Left hindlimb (tissue), 1 donor: Measurements from ENCODE around the gene PCDHGB7.
"Not testable (repeated sequence)": the region's sequence is repeated elsewhere in the genome, so short reads cannot be mapped to it uniquely, and the experiment has no call there.

Experiments
- DNase-seq: peaks from one replicate; pipeline ENCODE4 v3.0.0-alpha.2; 2018

PCDHGB7 gene

GRCh38 chr5:141417494-141418172 is at the start of gene PCDHGB7:
TSS of gene PCDHGB7 (plus strand) at chr5:141417677. CDS start at chr5:141417860, 183 bp downstream.
- peak; percentile 66 for DNase-seq

DNA sequence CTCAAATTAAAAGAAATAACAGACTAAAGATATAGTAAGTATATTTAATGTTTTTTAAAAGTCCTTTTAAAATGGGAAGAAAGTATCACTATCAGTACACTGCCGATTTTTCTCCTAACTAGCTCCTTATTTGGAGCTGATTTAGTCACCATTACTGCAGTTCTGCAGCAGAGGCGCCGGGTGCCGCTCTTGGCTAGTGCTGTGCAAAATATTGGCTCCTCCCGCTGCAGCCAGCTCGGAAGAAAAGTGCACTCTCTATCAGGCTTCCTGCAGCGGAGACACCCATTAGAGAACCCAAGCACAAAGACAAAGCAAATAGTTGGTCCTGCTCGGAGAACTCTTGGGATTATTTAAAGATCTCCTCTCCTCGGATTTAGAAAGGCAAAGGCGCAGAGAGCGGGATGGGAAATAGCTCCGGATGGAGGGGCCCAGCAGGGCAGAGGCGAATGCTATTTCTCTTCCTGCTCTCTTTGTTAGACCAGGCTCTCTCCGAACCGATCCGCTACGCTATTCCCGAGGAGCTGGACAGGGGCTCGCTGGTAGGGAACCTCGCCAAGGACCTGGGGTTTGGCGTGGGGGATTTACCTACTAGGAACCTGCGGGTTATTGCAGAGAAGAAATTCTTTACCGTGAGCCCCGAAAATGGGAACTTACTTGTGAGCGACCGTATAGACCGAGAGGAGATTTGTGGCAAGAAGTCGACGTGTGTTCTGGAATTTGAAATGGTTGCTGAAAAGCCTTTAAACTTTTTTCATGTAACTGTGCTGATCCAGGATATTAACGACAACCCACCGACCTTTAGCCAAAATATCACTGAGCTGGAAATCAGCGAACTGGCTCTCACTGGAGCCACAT is 47.3 kb upstream of the PCDHGB7 start, which contains the start of gene PCDHGB3:
TSS of gene PCDHGB3 (plus strand) at position 249 of the 855 bp plus-strand sequence. CDS start at position 402, 153 bp downstream.
- DNase-seq = no peak

GRCh38 chr5:141371572-141372475 is 45.7 kb upstream of the PCDHGB7 start:
- DNase-seq = no peak

GRCh38 chr5:141373673-141374317 is 43.7 kb upstream of the PCDHGB7 start, which contains the start of gene PCDHGA6:
TSS of gene PCDHGA6 (plus strand) at chr5:141373891. CDS start at chr5:141374084, 193 bp downstream.
- DNase-seq = no peak

DNA sequence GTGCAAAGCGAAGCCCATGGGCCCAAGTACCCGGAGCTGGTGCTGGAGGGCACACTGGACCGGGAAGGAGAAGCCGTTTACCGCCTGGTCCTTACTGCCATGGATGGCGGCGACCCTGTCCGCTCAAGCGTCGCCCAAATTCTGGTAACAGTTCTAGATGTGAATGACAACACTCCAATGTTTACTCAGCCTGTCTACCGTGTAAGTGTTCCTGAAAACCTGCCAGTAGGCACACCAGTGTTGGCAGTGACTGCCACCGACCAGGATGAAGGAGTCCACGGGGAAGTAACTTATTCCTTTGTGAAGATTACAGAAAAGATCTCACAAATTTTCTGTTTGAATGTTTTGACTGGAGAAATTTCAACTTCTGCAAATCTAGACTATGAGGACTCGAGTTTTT is 42.9 kb upstream of the PCDHGB7 start:
- DNase-seq = no peak

GRCh38 chr5:141375444-141376155 is 41.9 kb upstream of the PCDHGB7 start:
- not testable (repeated sequence) for DNase-seq

DNA sequence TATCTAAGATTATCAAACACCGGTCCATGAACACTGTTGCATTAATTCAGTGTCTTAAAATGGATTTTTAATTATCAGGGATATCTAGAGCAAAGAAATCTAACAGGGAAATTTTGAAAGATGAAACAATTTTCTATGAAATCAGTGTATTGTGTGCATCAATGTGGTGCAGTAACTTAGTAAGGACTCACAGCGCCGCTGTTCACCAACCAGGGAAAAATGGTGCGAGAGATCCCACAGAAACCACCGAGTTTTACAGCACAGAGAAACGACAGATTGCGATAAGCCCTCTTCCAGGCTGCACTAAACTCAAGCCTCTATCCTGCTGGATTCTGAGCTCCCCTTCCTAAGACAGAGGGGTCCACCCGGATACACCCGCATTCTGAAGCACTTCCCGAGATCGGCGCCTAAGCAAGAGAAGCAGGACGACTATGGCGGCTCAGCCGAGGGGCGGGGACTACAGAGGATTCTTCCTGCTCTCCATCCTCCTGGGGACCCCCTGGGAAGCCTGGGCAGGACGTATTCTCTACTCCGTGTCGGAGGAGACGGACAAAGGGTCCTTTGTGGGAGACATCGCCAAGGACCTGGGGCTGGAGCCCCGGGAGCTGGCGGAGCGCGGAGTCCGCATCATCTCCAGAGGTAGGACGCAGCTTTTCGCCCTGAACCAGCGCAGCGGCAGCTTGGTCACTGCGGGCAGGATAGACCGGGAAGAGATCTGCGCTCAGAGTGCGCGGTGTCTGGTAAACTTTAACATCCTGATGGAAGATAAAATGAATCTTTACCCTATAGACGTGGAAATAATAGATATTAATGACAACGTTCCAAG is 34.8 kb upstream of the PCDHGB7 start, which contains the start of gene PCDHGA7:
TSS of gene PCDHGA7 (plus strand) at position 274 of the 826 bp plus-strand sequence. CDS start at position 432, 158 bp downstream.
- DNase-seq = no peak

- no peak for DNase-seq
These were observed 34.1 kb upstream of the PCDHGB7 start for GRCh38 chr5:141383345-141383744.

- no peak for DNase-seq
These were observed 32.8 kb upstream of the PCDHGB7 start for GRCh38 chr5:141384471-141385267.

- not testable (repeated sequence) for DNase-seq
These were observed 29.7 kb upstream of the PCDHGB7 start, which contains the start of gene PCDHGB4 for GRCh38 chr5:141387557-141388311. TSS of gene PCDHGB4 (plus strand) at chr5:141387698. CDS start at chr5:141387885, 187 bp downstream.

GRCh38 chr5:141388661-141389060 is 28.8 kb upstream of the PCDHGB7 start:
- no peak for DNase-seq

GRCh38 chr5:141389153-141390042 is 28.1 kb upstream of the PCDHGB7 start:
- DNase-seq = no peak

GRCh38 chr5:141392429-141393198 is 24.9 kb upstream of the PCDHGB7 start, which contains the start of gene PCDHGA8:
TSS of gene PCDHGA8 (plus strand) at chr5:141392633. CDS start at chr5:141392814, 181 bp downstream.
- DNase-seq = no peak

DNA sequence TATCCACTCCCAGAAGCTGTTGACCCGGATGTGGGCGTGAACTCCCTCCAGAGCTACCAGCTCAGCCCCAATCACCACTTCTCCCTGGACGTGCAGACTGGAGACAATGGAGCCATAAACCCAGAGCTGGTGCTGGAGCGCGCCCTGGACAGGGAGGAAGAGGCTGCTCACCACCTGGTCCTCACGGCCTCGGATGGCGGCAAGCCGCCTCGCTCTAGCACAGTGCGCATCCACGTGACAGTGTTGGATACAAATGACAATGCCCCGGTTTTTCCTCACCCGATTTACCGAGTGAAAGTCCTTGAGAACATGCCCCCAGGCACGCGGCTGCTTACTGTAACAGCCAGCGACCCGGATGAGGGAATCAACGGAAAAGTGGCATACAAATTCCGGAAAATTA is 24.2 kb upstream of the PCDHGB7 start:
- no peak for DNase-seq

DNA sequence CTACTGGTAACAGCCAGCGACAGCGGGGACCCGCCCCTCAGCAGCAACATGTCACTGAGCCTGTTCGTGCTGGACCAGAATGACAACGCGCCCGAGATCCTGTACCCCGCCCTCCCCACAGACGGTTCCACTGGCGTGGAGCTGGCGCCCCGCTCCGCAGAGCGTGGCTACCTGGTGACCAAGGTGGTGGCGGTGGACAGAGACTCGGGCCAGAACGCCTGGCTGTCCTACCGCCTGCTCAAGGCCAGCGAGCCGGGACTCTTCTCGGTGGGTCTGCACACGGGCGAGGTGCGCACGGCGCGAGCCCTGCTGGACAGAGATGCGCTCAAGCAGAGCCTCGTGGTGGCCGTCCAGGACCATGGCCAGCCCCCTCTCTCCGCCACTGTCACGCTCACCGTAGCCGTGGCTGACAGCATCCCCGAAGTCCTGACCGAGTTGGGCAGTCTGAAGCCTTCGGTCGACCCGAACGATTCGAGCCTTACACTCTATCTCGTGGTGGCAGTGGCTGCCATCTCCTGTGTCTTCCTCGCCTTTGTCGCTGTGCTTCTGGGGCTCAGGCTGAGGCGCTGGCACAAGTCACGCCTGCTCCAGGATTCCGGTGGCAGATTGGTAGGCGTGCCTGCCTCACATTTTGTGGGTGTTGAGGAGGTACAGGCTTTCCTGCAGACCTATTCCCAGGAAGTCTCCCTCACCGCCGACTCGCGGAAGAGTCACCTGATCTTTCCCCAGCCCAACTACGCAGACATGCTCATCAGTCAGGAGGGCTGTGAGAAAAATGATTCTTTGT is 22.9 kb upstream of the PCDHGB7 start:
- not testable (repeated sequence) for DNase-seq
